Nephron (organoid): Measurements from ENCODE around the gene TRMT10C.

Experiments used
- H3K27ac Mint-ChIP-seq, 3 experiments: 2 replicates each; pipeline ENCODE4 v1.8.0; 2020; ENCODE audit warnings: mixed read lengths in 3 of 3, mild to moderate bottlenecking in 2 of 3, moderate library complexity in 1 of 3
- H3K27me3 Mint-ChIP-seq: 2 replicates; pipeline ENCODE4 v1.8.0; 2021; ENCODE audit warnings: low read depth, mild to moderate bottlenecking, moderate library complexity, mixed read lengths
- H3K36me3 Mint-ChIP-seq: 2 replicates; pipeline ENCODE4 v1.8.0; 2020; ENCODE audit warnings: low read depth, mixed read lengths
- H3K4me1 Mint-ChIP-seq: 2 replicates; pipeline ENCODE4 v1.8.0; 2020; ENCODE audit warnings: mixed read lengths
- H3K4me3 Mint-ChIP-seq, 3 experiments: 2 replicates each; pipeline ENCODE4 v1.8.0; 2020; ENCODE audit warnings: mild to moderate bottlenecking in 3 of 3, mixed read lengths in 3 of 3, moderate library complexity in 2 of 3
- H3K9me3 Mint-ChIP-seq: 2 replicates; pipeline ENCODE4 v1.8.0; 2020; ENCODE audit warnings: mixed read lengths
- CTCF ChIP-seq, 3 experiments: fragments of 200-600 bp; sonication (generic); IDR thresholded peaks; one replicate each; pipeline ENCODE4 v1.5.0; 2021; ENCODE audit warnings: antibody characterized with exemption in 3 of 3; ENCODE audit not compliant: unreplicated experiment in 3 of 3

TRMT10C gene

GRCh38 chr3:101615525-101615924 is 53.9 kb downstream of the TRMT10C start:
- Mint-ChIP-seq H3K27me3 (no peaks in the 10 kb centered on the region), H3K36me3 (no peaks in the 10 kb centered on the region), H3K4me3 (no peak overlapping the region), H3K4me1 (no peaks in the 10 kb centered on the region), H3K27ac (no peak overlapping the region), H3K9me3 (no peaks in the 10 kb centered on the region)
- no peak for TF ChIP-seq CTCF (IDR thresholded peaks at IDR 0.05; ENCODE audit: unreplicated experiment in 3 of 3)
